WERI-Rb-1 (cell line): Measurements from ENCODE around the gene BCL7C.

ENCODE experiments used
- DNase-seq: peaks from one replicate; pipeline ENCODE4 v3.0.0-alpha.2; 2020
- H3K27ac ChIP-seq: fragments of 250-450 bp; sonication (Bioruptor Pico); 2 replicates; pipeline ENCODE4 v1.5.1; 2020; ENCODE audit warnings: mild to moderate bottlenecking, moderate library complexity
- H3K27me3 ChIP-seq: fragments of 250-450 bp; sonication (Bioruptor Pico); 2 replicates; pipeline ENCODE4 v1.5.1; 2021; ENCODE audit warnings: mild to moderate bottlenecking, low read depth, moderate library complexity; ENCODE audit not compliant: insufficient read depth, severe bottlenecking
- H3K36me3 ChIP-seq: fragments of 250-450 bp; sonication (Bioruptor Pico); 2 replicates; pipeline ENCODE4 v1.5.1; 2020; ENCODE audit warnings: mild to moderate bottlenecking, moderate library complexity
- H3K4me3 ChIP-seq: 2 replicates; pipeline ENCODE4 v1.5.1; 2011; ENCODE audit warnings: low read depth, mild to moderate bottlenecking, control low read depth, low read length
- H3K9me3 ChIP-seq: fragments of 250-450 bp; sonication (Bioruptor Pico); 2 replicates; pipeline ENCODE4 v1.5.1; 2021; ENCODE audit warnings: mild to moderate bottlenecking, moderate library complexity; ENCODE audit not compliant: severe bottlenecking
- TF ChIP-seq, protein P1 (sequence below): IDR thresholded peaks from 2 replicates; pipeline ENCODE4 v1.5.1; 2011; ENCODE audit warnings: low read depth, mild to moderate bottlenecking, control low read depth, inconsistent platforms, low read length

BCL7C gene

DNA sequence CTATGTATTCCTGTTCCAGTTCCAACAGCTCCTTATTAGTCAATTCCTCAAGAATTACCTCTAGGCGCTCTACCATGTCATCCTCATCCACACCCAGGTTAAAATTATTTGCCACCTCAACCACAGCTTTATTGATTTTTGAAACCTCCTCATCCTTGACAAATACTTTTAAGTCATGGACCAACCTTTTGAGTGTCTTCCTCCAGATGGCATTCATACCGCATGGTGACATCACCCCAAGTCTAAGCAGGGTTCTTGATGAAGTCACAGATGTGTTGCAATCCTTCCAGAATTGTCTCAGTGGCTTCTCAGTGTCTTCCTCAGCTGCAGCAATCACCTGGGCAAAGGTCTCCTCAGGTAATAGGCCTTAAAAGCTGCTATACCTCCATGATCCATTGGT lies 40.1 kb downstream of the BCL7C start:
- no peak for DNase-seq
- no peak overlapping the region for H3K4me3 ChIP-seq
- H3K9me3 ChIP-seq, result no peaks in the 10 kb centered on the region
- TF ChIP-seq, protein P1, sequence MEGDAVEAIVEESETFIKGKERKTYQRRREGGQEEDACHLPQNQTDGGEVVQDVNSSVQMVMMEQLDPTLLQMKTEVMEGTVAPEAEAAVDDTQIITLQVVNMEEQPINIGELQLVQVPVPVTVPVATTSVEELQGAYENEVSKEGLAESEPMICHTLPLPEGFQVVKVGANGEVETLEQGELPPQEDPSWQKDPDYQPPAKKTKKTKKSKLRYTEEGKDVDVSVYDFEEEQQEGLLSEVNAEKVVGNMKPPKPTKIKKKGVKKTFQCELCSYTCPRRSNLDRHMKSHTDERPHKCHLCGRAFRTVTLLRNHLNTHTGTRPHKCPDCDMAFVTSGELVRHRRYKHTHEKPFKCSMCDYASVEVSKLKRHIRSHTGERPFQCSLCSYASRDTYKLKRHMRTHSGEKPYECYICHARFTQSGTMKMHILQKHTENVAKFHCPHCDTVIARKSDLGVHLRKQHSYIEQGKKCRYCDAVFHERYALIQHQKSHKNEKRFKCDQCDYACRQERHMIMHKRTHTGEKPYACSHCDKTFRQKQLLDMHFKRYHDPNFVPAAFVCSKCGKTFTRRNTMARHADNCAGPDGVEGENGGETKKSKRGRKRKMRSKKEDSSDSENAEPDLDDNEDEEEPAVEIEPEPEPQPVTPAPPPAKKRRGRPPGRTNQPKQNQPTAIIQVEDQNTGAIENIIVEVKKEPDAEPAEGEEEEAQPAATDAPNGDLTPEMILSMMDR, result no peak
- no peaks in the 10 kb centered on the region for H3K27me3 ChIP-seq
- no peaks in the 10 kb centered on the region; the same call in 1 of the 2 replicates for H3K36me3 ChIP-seq
- no peak overlapping the region for H3K27ac ChIP-seq

DNA sequence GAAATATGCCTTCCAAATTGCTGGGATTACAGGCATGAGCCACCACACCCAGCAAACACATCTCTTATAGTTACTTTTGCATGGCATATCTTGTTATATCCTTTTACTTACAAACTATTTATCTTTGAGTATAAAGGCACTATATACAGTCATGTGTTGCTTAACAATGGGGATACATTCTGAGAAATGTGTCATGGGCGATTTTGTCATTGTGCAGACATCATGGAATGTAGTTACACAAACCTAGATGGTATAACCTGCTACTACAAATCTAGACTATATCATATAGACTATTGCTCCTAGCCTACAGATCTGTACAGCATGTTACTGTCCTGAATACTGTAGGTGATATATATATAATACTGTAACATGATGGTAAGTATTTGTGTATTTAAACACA lies 43.6 kb downstream of the BCL7C start:
- Histone ChIP-seq H3K27me3 (no peaks in the 10 kb centered on the region), H3K4me3 (no peak overlapping the region), H3K27ac (no peak overlapping the region), H3K36me3 (no peaks in the 10 kb centered on the region; the same call in 1 of the 2 replicates), H3K9me3 (no peaks in the 10 kb centered on the region)
- TF ChIP-seq, protein P1, result no peak
- DNase-seq, result no peak

DNA sequence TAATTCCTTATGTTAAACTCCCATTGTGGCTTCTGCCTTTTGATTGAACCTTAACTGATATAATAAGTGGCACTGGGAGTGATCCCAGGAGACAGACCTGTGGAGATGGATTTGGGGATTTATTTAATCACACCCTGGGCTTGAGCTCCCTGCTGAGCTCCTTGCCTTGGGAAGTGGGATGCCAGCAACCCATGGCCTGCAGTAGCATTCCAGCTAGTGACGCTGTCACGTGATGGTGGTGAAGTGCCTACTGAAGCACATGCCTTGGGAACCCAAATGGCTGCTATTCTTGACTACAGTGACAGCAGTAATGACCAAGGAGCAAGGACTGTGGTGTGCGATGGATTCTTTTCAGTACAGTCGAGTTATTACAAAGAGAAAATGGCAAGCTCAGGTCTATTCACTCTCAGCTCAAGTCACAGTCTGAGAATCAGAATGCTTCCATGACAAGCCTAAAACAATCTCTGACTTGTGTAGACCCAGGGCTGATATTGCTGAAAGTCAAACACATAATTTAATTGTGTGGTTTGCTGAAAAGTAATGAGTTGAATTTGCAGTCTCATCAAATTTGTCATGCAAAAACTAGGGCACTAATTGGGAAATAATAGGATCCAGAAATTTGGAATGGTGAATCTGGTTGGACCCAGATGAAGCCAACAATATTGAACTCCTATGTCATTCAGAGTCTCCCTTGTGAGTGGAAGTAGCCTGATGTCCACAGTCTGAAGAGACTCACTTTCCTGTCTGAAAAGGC lies 47.1 kb downstream of the BCL7C start:
- no peak overlapping the region for H3K4me3 ChIP-seq
- TF ChIP-seq, protein P1, result no peak
- H3K27ac ChIP-seq, result 0 out of 2 replicates have a peak overlapping the region, but pooled peaks have one; percentile 1
- DNase-seq, result peak; percentile 75
- H3K9me3 ChIP-seq, result no peaks in the 10 kb centered on the region
- H3K27me3 ChIP-seq, result no peaks in the 10 kb centered on the region
- no peaks in the 10 kb centered on the region for H3K36me3 ChIP-seq

DNA sequence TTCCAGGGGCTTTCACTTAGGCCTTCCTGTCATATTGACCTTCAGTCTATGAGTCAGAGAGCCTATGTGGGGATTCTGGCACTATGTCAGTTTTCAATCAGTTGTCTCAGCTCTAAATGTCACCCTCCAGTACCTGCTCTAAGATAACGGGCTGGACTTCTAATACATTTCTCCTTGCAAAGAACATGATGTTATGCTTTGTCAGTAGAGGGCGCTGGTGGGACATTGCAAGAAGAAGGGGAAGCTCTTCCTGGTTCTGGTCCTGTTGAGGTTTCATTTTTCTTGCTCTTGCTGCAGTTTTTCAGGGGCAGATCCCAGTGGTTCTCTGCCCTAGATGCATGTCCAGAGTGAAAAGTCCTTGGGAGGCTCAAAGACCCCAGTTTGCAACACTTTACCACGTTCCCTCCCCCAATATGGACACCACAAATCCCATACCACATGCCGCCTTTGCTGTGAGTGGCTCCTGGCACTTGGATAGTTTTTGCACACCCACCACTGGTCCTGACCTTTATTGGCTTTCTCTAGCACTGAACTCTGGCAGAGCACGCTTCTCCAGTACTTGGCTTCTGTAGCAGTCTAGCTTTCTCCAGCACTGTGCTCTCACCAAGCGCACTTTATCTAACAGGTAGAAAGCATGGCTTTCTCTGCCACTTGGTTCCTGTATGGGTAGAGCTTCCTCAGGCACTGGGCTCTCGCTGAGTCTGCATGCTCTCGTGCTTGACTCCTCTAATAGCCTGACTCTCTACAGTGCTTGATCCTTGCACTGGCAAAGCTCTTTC lies 49.0 kb downstream of the BCL7C start:
- no peaks in the 10 kb centered on the region for H3K9me3 ChIP-seq
- no peaks in the 10 kb centered on the region for H3K36me3 ChIP-seq
- H3K4me3 ChIP-seq, result no peak overlapping the region
- no peaks in the 10 kb centered on the region for H3K27me3 ChIP-seq
- H3K27ac ChIP-seq, result no peak overlapping the region; the same call in 1 of the 2 replicates
- peak; percentile 87 for DNase-seq
- TF ChIP-seq, protein P1, result peak; percentile 85

DNA sequence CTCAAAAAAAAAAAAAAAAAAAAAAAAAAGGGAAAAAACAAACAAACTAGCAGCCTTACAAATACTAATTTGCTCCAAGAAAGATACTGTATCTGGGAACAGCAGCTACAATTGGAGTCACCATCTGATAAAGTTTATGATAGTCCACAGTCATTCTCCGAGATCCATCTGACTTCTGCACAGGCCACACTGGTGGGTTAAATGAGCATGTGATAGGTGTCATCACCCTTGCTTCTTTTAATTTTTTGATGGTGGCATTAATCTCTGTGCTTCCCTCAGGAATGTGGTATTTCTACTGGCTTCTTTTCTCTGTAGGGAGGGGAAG lies 49.6 kb downstream of the BCL7C start:
- no peak for DNase-seq
- TF ChIP-seq, protein P1, result no peak
- H3K27ac ChIP-seq, result no peak overlapping the region
- no peak overlapping the region for H3K4me3 ChIP-seq
- H3K36me3 ChIP-seq, result no peaks in the 10 kb centered on the region
- H3K9me3 ChIP-seq, result no peaks in the 10 kb centered on the region
- H3K27me3 ChIP-seq, result no peaks in the 10 kb centered on the region
